ENCODE data around the gene GLRX.

The GLRX gene

DNA sequence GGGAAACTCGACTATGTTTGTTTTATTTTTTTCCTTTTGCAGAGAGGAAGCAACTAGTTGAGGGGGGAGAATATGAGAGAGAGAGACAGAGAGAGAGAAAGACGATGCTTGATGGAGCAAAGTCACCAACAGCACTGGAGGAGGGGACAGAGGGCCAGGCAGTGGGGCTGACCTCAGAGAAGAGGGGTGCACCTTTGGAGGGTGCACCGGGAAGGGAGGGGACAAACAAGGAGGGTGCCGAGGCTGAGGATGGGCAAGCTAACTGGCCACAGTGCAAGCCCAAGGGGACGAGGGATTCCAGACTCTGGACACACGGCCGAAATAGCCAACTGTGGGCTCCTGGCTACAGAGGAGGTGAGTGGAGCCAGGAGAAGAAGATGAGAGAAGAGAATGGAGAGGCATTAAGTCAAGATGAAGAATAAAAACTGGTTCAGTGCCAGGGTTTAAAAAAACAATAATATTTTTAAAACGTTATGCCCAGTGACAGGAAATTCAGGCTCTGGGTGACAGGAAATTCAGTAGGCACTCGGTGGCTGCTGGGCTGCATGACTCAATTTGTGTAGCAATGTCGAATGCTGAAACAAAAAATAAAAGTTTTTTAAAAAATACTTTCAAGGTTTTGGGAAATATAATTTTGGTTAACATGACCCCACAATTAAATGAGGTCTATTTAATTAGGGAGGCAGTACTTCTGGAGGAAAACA is 13.3 kb upstream of the GLRX start:
- TF ChIP-seq, protein P1, sequence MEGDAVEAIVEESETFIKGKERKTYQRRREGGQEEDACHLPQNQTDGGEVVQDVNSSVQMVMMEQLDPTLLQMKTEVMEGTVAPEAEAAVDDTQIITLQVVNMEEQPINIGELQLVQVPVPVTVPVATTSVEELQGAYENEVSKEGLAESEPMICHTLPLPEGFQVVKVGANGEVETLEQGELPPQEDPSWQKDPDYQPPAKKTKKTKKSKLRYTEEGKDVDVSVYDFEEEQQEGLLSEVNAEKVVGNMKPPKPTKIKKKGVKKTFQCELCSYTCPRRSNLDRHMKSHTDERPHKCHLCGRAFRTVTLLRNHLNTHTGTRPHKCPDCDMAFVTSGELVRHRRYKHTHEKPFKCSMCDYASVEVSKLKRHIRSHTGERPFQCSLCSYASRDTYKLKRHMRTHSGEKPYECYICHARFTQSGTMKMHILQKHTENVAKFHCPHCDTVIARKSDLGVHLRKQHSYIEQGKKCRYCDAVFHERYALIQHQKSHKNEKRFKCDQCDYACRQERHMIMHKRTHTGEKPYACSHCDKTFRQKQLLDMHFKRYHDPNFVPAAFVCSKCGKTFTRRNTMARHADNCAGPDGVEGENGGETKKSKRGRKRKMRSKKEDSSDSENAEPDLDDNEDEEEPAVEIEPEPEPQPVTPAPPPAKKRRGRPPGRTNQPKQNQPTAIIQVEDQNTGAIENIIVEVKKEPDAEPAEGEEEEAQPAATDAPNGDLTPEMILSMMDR (IDR thresholded peaks at IDR 0.05), result no peak
- TF ChIP-seq ZFX (IDR thresholded peaks at IDR 0.05; ENCODE audit: borderline replicate concordance), result no peak
- no peak overlapping the region for H3K27ac ChIP-seq

DNA sequence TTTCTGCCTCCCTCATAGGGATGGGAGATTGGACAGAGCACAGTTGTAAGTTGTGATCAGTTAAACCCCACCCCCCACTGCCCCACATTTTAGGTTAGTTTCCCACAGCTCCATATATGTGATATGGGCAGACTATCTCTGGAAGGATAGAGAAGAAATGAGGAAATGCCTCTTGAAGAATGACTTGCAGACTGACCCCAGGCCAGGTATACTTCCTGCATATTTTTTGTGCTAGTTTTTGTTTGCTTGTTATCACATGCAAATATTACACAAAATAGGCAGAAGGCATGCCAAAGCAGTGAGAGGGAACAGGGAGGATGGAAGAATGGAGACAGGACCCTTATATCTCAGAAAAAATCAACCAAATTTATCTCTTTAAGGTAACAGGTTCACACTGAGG is 10.1 kb upstream of the GLRX start:
- no peak overlapping the region for H3K27ac ChIP-seq
- TF ChIP-seq, protein P1 (IDR thresholded peaks at IDR 0.05), result no peak
- TF ChIP-seq ZFX (IDR thresholded peaks at IDR 0.05; ENCODE audit: borderline replicate concordance), result no peak

DNA sequence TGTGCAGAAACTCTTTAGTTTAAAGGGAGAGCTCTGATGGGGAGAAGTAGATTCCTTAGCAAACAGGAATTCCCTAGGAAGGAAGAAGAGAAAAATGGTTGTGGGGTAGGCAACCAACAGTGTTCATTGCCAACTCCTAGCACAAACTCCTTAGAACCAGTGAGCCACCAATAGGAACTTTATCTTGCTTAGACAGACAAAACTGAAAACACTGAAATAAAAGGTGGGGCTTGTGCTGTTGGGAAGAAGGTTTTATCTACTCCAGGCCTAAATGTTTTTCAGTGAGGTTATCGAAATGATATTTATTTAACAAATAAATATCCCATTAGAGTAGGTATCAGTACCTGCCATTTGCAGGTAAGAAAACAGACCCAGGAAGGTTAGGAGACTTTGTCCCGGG is 7.7 kb upstream of the GLRX start:
- no peak overlapping the region for H3K27ac ChIP-seq
- TF ChIP-seq ZFX (IDR thresholded peaks at IDR 0.05; ENCODE audit: borderline replicate concordance), result no peak
- TF ChIP-seq, protein P1 (IDR thresholded peaks at IDR 0.05), result no peak

DNA sequence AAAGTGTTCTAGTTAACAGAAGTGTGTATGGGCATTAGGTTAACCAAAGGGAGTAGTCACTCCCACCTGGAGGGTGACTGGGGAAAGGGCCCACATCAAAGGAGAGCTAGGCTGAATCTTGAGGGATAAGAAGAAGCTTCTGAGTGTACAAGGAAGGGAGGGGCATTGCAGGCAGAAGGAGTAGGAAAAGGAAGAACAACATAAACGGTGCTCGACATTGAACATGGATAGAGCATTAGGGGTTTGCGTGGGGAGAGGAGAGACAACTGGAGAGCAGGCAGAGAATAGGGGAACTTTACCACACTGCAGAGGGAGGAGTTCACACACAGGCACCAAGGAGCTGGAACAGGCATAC is 5.3 kb upstream of the GLRX start:
- TF ChIP-seq ZFX (IDR thresholded peaks at IDR 0.05; ENCODE audit: borderline replicate concordance), result no peak
- TF ChIP-seq, protein P1 (IDR thresholded peaks at IDR 0.05), result no peak
- H3K27ac ChIP-seq, result no peak overlapping the region

DNA sequence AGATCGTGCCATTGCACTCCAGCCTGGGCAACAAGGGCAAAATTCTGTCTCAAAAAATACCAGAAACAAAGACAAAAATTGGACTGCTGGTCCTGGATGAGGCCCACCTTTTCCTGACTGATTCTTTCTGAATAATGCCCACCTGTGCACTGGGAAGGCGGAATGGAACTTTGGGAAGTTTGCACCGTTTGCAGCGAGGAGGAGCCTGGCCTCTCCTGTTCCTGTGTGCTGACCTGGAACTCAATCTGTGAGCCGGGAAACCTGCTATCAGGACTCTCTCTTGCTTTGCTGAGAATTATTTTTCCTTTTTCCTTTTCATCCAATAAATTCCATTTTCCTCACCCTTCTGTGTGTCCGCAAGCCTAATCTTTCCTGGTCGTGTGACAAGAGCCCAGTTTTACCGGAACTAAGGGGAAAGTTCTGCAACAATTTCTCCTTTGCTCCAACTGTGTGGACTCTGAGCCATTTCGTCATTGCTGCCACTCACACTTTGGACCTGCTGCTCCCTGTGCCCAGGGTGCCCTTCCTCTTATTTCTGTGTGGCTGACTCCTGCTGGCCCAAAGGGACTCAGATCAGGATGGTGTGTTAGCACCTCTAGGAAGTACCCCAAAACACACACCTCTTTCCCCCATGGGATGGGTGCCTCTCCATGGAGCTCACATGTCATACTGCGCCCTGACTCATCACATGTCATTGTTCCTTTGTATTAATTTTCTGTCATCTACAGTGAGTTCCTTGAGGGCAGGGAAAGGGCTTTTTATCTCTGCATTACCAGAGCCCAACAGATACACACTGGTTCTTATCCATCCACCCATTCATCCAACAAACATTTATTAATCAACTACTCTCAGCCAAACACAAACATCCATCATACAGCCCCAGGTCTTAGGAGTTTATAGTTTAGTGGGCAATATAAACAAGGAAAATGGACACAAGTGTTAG is 4.7 kb upstream of the GLRX start:
- TF ChIP-seq, protein P1 (IDR thresholded peaks at IDR 0.05), result no peak
- no peak for TF ChIP-seq ZFX (IDR thresholded peaks at IDR 0.05; ENCODE audit: borderline replicate concordance)
- H3K27ac ChIP-seq, result no peak overlapping the region

DNA sequence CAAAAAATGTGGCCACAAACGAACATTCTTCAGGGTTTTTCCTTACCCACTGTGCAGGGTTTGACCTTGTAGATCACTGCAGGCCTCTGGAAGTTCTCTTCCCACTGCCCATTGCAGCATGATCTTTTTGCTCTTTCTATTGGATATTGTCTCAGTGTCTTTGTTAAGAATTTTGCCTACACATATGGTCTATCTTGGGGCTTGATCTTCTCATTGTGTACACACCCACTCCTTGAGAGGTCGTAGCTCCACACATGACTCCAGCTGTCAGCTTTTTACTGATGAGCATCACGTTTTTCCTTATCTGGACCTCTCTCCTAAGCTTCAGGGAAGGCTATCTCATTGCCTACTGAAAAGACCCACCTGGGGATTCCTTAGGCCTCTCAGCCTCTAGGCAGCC is 3.0 kb upstream of the GLRX start:
- H3K27ac ChIP-seq, result no peak overlapping the region
- TF ChIP-seq ZFX (IDR thresholded peaks at IDR 0.05; ENCODE audit: borderline replicate concordance), result no peak
- TF ChIP-seq, protein P1 (IDR thresholded peaks at IDR 0.05), result no peak

DNA sequence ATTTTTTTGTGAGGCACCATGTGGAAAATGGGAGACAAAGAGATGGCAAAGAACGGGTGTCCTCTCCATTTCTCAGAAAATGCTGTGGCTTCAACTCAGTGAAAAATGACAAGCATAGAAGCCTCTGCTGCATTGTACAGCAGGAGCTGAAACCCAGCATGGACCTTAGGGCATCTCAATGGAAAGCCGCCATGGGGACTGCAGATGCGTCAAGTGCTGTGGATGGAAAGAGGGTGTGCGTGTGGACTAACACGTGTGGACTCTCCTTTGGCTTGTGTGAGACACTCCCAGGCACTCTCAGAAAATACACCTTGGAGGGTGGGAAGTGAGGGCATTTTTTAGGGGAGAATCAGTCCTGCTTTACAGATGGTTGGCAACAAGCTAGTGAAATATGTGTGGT is 2.2 kb upstream of the GLRX start:
- no peak for TF ChIP-seq ZFX (IDR thresholded peaks at IDR 0.05; ENCODE audit: borderline replicate concordance)
- TF ChIP-seq, protein P1 (IDR thresholded peaks at IDR 0.05), result no peak
- no peak overlapping the region for H3K27ac ChIP-seq

All from 22Rv1 (cell line).